ENCODE results near the gene TUSC2. TPM values are rescaled to one million over a fixed set of nuclear protein-coding genes. Genes with fewer than 3 reads are reported as not detected.

Gene TUSC2
- total and polyA plus RNA-seq, 2 of the 8 experiments (the other 6 are each of a cell fraction or from before 2014, with no cell fraction given): 33.3 to 65.4 TPM

DNA sequence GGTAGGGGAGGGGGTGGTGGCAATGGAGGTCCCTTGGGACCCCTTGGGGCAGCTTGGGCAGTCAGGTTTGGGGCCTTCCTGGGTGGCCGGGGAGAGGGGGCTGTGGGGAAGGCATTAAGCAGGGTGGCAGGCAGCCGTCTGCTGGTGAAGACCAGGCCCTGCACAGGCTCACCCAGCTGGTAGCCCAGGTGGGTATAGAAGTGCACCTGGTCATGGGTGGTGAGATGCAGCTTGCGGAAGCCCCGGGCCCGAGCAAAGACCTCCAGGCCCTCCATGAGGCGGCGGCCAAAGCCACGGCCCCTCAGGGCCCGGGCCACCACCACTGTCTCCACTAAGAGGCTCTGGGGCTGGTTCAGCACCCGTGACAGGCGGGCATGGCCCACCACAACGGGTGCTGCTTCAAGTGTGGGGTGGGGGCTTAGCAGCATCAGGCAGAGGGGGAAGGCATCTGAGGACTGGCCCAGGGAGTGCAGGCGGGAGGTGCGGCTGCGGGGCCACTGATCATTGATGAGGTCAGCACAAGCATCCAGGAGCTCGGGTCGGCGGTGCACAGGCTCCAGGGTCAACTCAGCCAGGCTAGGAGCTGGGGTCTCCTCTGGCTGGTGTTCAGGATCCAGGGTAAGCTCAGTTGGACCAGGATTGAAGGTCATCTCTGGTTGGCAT lies 31.2 kb downstream of the TUSC2 start:
- Histone ChIP-seq H3K23ac (ENCODE audit: insufficient read length) (no peak overlapping the region), H3K79me2 (ENCODE audit: control insufficient read depth in 1 of 2, insufficient read depth in 2 of 2, low read length in 2 of 2) (peaks cover 0 to under 1% of the 10 kb centered on the region in 2 experiments; a peak in 1 of 4 replicates), H2BK12ac (ENCODE audit: low read depth, low read length) (no peak overlapping the region), H3K18ac (ENCODE audit: extremely low read depth, low read length) (no peak overlapping the region), H3K9ac (replicated peaks in 1 of 4; ENCODE audit: extremely low read depth in 1 of 4, low read depth in 3 of 4, low read length in 3 of 4) (no peak overlapping the region), H2BK5ac (ENCODE audit: low read depth, low read length) (no peak overlapping the region), H3K9me3 (ENCODE audit: insufficient read depth in 2 of 2, low read depth in 1 of 2, low read length in 1 of 2) (no peaks in the 10 kb centered on the region), H3K4ac (replicated peaks; ENCODE audit: insufficient read length, low read depth, low read length) (no peak overlapping the region), H4K91ac (replicated peaks; ENCODE audit: insufficient read length, low read length) (no peak overlapping the region), H3K56ac (replicated peaks; ENCODE audit: insufficient read length, low read depth, low read length) (no peak overlapping the region), H3K79me1 (ENCODE audit: low read depth, low read length) (no peaks in the 10 kb centered on the region), H2BK120ac (replicated peaks; ENCODE audit: low read depth, low read length) (no peak overlapping the region), H2AK5ac (ENCODE audit: low read depth, low read length) (no peak overlapping the region), H3K23me2 (ENCODE audit: low read depth, low read length) (peaks cover 8% of the 10 kb centered on the region; the same call in 1 of the 2 replicates), H3K4me3 (ENCODE audit: extremely low read depth in 1 of 4, insufficient read depth in 2 of 4, low read depth in 3 of 4, low read length in 4 of 4) (no peak overlapping the region), H2BK20ac (ENCODE audit: low read length) (no peak overlapping the region), H4K20me1 (replicated peaks in 1 of 2; ENCODE audit: control insufficient read depth in 1 of 2, insufficient read depth in 2 of 2, low read length in 2 of 2) (peaks cover 0 to 2% of the 10 kb centered on the region in 2 experiments), H3K14ac (ENCODE audit: insufficient read length) (no peak overlapping the region), H2BK15ac (ENCODE audit: low read length) (no peak overlapping the region), H3K4me1 (replicated peaks in 1 of 4; ENCODE audit: control insufficient read depth in 3 of 4, insufficient read depth in 4 of 4, low read length in 3 of 4) (peaks cover 0 to 19% (median 8%) of the 10 kb centered on the region in 4 experiments; a peak in 5 of 7 replicates), H4K8ac (ENCODE audit: extremely low read depth, insufficient read depth, low read length) (peak overlapping the region; percentile 82), H4K5ac (ENCODE audit: insufficient read length, low read depth, low read length) (no peak overlapping the region), H3K27me3 (replicated peaks in 1 of 4; ENCODE audit: control insufficient read depth in 3 of 4, extremely low read depth in 1 of 4, insufficient read depth in 3 of 4, low read length in 3 of 4) (no peaks in the 10 kb centered on the region; a peak in 1 of 7 replicates), H3K4me2 (ENCODE audit: insufficient read depth in 1 of 2, low read depth in 2 of 2, low read length in 2 of 2) (no peak overlapping the region), H3K27ac (ENCODE audit: low read depth, low read length) (no peak overlapping the region), H2AFZ (ENCODE audit: low read length) (no peak overlapping the region), H3K36me3 (ENCODE audit: control insufficient read depth in 2 of 4, insufficient read depth in 4 of 4, low read length in 3 of 4) (no peaks in the 10 kb centered on the region)
- ChIA-PET CTCF (ENCODE audit: partially characterized antibody) (interaction anchor here (0.5 to 3.0 kb wide), 8 partner anchors 9 to 56 kb away, joined by 3 to 16 read pairs (median 3); partner anchors contain the start of gene LSMEM2), POLR2A (ENCODE audit: partially characterized antibody) (interaction anchor here (0.9 to 11.3 kb wide), 5 partner anchors 18 to 74 kb away, joined by 3 to 149 read pairs (median 3); partner anchors contain the start of genes HYAL2 and LSMEM2)
- TF ChIP-seq SRF (IDR thresholded peaks at IDR 0.05; ENCODE audit: low read depth, low read length) (no peak), POLR2AphosphoS5 (IDR thresholded peaks at IDR 0.05; ENCODE audit: low read depth, low read length) (no peak), CBX5 (IDR thresholded peaks at IDR 0.05; ENCODE audit: low read depth, low read length) (no peak), SP2 (IDR thresholded peaks at IDR 0.05; ENCODE audit: low read length) (no peak), BRCA1 (IDR thresholded peaks at IDR 0.05; ENCODE audit: low read depth, low read length) (no peak), ASH2L (IDR thresholded peaks at IDR 0.05; ENCODE audit: low read length) (no peak), PHF8 (conservative IDR thresholded peaks at IDR 0.05; ENCODE audit: low read depth, low read length) (no peak), ZNF274 (IDR thresholded peaks at IDR 0.05; ENCODE audit: borderline replicate concordance, extremely low read depth, low read length) (no peak)
- no peak for FAIRE-seq
- no peak for DNase-seq (ENCODE audit: low read depth in 1 of 2, low spot score in 2 of 2)
- WGBS, 2 experiments (ENCODE audit: extremely low coverage in 1 of 2, insufficient coverage in 1 of 2, insufficient read length in 1 of 2, insufficient replicate concordance in 2 of 2, low coverage in 1 of 2, low lambda C conversion rate in 2 of 2, missing lambda C conversion rate in 1 of 2): 90% methylated on average over 18 of the region's 18 CpGs; no CpG with 5 or more reads in 1 of the 2 experiments
